Endothelial cell of umbilical vein (primary cell): Measurements from ENCODE around the gene LRIG1. TPM values are rescaled to one million over a fixed set of nuclear protein-coding genes. Genes with fewer than 3 reads are reported as not detected.

Experiments used
- BruUV-seq: library from RNA; stranded (reverse); fragments of 400-500 nt; replicated peaks from 2 replicates; lab custom pipeline; 2021; lab: Mats Ljungman, UMichigan
- CTCF ChIA-PET: fragments of 300-600, 350-600 bp; sonication (Branson Sonifier 250); formaldehyde crosslinking; loops from one replicate; lab custom pipeline; 2021; ENCODE audit warnings: antibody characterized with exemption, inconsistent platforms; lab: Charles Lee
- POLR2A ChIA-PET: fragments of 300-600, 350-600 bp; sonication (Branson Sonifier 250); formaldehyde crosslinking; loops from one replicate; lab custom pipeline; 2021; ENCODE audit warnings: antibody characterized with exemption, inconsistent platforms; lab: Charles Lee
- DNase-seq: peaks from one replicate; pipeline ENCODE4 v3.0.0-alpha.2; 2011; ENCODE audit warnings: low read depth, low spot score
- FAIRE-seq: peaks from 2 replicates; lab custom pipeline; 2011; peaks lifted over from hg19 to GRCh38; lab: Jason Lieb, UNC
- H2AFZ ChIP-seq: 2 replicates; pipeline ENCODE4 v1.6.0; 2012; ENCODE audit warnings: low read depth, low read length, control low read depth, inconsistent platforms
- H3K27ac ChIP-seq: 2 replicates; pipeline ENCODE4 v1.5.1; 2011; ENCODE audit warnings: low read depth, mild to moderate bottlenecking, control low read depth, low read length, moderate library complexity; ENCODE audit not compliant: insufficient read depth
- H3K27me3 ChIP-seq, 2 experiments: 2 replicates each; pipeline versions ENCODE4 v1.6.0 to v1.6.1; 2011; ENCODE audit warnings: low read length in 2 of 2, mixed read lengths in 1 of 2; ENCODE audit not compliant: control insufficient read depth in 2 of 2, insufficient read depth in 2 of 2
- H3K36me3 ChIP-seq, 2 experiments: 2 replicates in 1 of 2; 3 replicates in 1 of 2; pipeline ENCODE4 v1.5.1; 2011; ENCODE audit warnings: low read length in 2 of 2, mild to moderate bottlenecking in 1 of 2, moderate library complexity in 1 of 2; ENCODE audit not compliant: control insufficient read depth in 2 of 2, insufficient read depth in 2 of 2; ENCODE audit errors: extremely low read depth in 1 of 2
- H3K4me1 ChIP-seq: 3 replicates; pipeline ENCODE4 v1.5.1; 2011; ENCODE audit warnings: mild to moderate bottlenecking, low read length; ENCODE audit not compliant: control insufficient read depth, insufficient read depth; ENCODE audit errors: extremely low read depth
- H3K4me2 ChIP-seq: 2 replicates; pipeline ENCODE4 v1.6.1; 2011; ENCODE audit warnings: low read length, control low read depth, mixed read lengths; ENCODE audit not compliant: insufficient read depth
- H3K4me3 ChIP-seq, 3 experiments: fragments of 200-600 bp in 1 of 3; sonication (generic), shearing (Covaris generic) in 1 of 3; replicated peaks in 1 of 3; 2 replicates each; pipeline ENCODE4 v1.5.1; 2011 to 2016; ENCODE audit warnings: control low read depth in 3 of 3, low read length in 3 of 3, mild to moderate bottlenecking in 2 of 3, inconsistent platforms in 1 of 3, low read depth in 1 of 3, moderate library complexity in 1 of 3; ENCODE audit not compliant: insufficient read depth in 1 of 3
- H3K79me2 ChIP-seq: 2 replicates; pipeline ENCODE4 v1.6.0; 2012; ENCODE audit warnings: low read length, inconsistent platforms; ENCODE audit not compliant: control insufficient read depth, insufficient read depth
- H3K9ac ChIP-seq: replicated peaks from 2 replicates; pipeline ENCODE3; 2011; ENCODE audit warnings: low read length, control low read depth; ENCODE audit not compliant: insufficient read depth; ENCODE audit errors: extremely low read depth
- H3K9me1 ChIP-seq: replicated peaks from 3 replicates; pipeline ENCODE4 v1.6.0; 2011; ENCODE audit warnings: mild to moderate bottlenecking, low read length; ENCODE audit not compliant: control insufficient read depth, insufficient read depth; ENCODE audit errors: extremely low read depth
- H3K9me3 ChIP-seq: replicated peaks from 2 replicates; pipeline ENCODE4 v1.5.1; 2012; ENCODE audit warnings: low read length, inconsistent platforms; ENCODE audit not compliant: control insufficient read depth, insufficient read depth
- H4K20me1 ChIP-seq: replicated peaks from 2 replicates; pipeline ENCODE3; 2011; ENCODE audit warnings: mild to moderate bottlenecking, low read length; ENCODE audit not compliant: control insufficient read depth, insufficient read depth; ENCODE audit errors: extremely low read depth
- CTCF ChIP-seq, 2 donors: IDR thresholded peaks; 1 replicate in 1 of 2; 2 replicates in 1 of 2; pipeline ENCODE4 v1.5.1; 2011; ENCODE audit warnings: low read length in 2 of 2, mild to moderate bottlenecking in 2 of 2, moderate library complexity in 2 of 2, control low read depth in 1 of 2, inconsistent platforms in 1 of 2, low read depth in 1 of 2; ENCODE audit not compliant: insufficient read depth in 1 of 2; ENCODE audit errors: extremely low read depth in 1 of 2
- EZH2 ChIP-seq: IDR thresholded peaks from 2 replicates; pipeline ENCODE4 v1.6.1; 2012; ENCODE audit warnings: borderline replicate concordance, low read depth, mild to moderate bottlenecking, moderate library complexity, low read length, inconsistent platforms; ENCODE audit not compliant: severe bottlenecking
- FOS ChIP-seq: IDR thresholded peaks from 2 replicates; pipeline ENCODE4 v1.6.1; 2011; ENCODE audit warnings: mild to moderate bottlenecking, low read length, moderate library complexity, borderline replicate concordance; ENCODE audit not compliant: insufficient read depth
- GATA2 ChIP-seq: IDR thresholded peaks from 2 replicates; pipeline ENCODE4 v1.7.0; 2011; ENCODE audit warnings: low read depth, mild to moderate bottlenecking, moderate library complexity, mixed read lengths, low read length; ENCODE audit not compliant: insufficient read length, insufficient read depth
- JUN ChIP-seq: IDR thresholded peaks from 2 replicates; pipeline ENCODE4 v1.6.1; 2011; ENCODE audit warnings: borderline replicate concordance, low read depth; ENCODE audit not compliant: insufficient read length, insufficient read depth
- MAX ChIP-seq: IDR thresholded peaks from 2 replicates; pipeline ENCODE4 v1.6.1; 2011; ENCODE audit not compliant: insufficient read depth, insufficient read length
- MYC ChIP-seq: IDR thresholded peaks from one replicate; pipeline ENCODE4 v1.6.1; 2011; ENCODE audit warnings: mild to moderate bottlenecking, low read depth, low read length
- POLR2A ChIP-seq: IDR thresholded peaks from 2 replicates; pipeline ENCODE4 v1.6.1; 2012; ENCODE audit warnings: low read depth, mild to moderate bottlenecking, control low read depth, low read length
- POLR2AphosphoS5 ChIP-seq: IDR thresholded peaks from 2 replicates; pipeline ENCODE4 v1.6.1; 2012; ENCODE audit warnings: low read depth, mild to moderate bottlenecking, control low read depth, low read length, moderate library complexity; ENCODE audit not compliant: insufficient read depth
- dilution Hi-C: fragments of 300-500 bp; cut with MboI; formaldehyde crosslinking; loops from one replicate; pipeline ENCODE4 v1.15.0; 2019; ENCODE audit warnings: low sequenced_read_pairs; ENCODE audit not compliant: extremely low pct_ligation_motif_present
- intact Hi-C: fragments of 100-400 bp; cut with micrococcal nuclease; formaldehyde crosslinking; loops from one replicate; pipeline ENCODE4 v1.10.0; 2022
- polyA plus RNA-seq, 4 experiments: library from polyadenylated mRNA; depleted of rRNA in 3 of 4; stranded (reverse) in 3 of 4; unstranded in 1 of 4; fragments of >200 nt; gene quantifications; 2 replicates each; pipeline versions ENCODE4 v1.2.1 to v1.2.3, GENCODE V29; 2011 to 2012; ENCODE audit warnings: missing spikeins in 1 of 4
- total RNA-seq: library from RNA; stranded (reverse); gene quantifications from 2 replicates; pipeline ENCODE4 v1.2.3, GENCODE V29; 2021

Gene LRIG1
- total and polyA plus RNA-seq, 2 donors (not counting 3 experiments of a cell fraction or from before 2014, with no cell fraction given): 50.3 to 52.2 TPM

GRCh38 chr3:66536791-66537190, 36.0 kb upstream of the LRIG1 start:
- Histone ChIP-seq H3K9me1 (no peaks in the 10 kb centered on the region), H3K79me2 (no peaks in the 10 kb centered on the region), H2AFZ (no peak overlapping the region), H3K9me3 (no peaks in the 10 kb centered on the region), H3K9ac (no peak overlapping the region), H3K27ac (no peak overlapping the region), H3K27me3 (no peaks in the 10 kb centered on the region), H4K20me1 (no peaks in the 10 kb centered on the region), H3K4me2 (no peak overlapping the region), H3K4me3 (no peak overlapping the region), H3K4me1 (no peaks in the 10 kb centered on the region), H3K36me3 (no peaks in the 10 kb centered on the region)
- no peak for TF ChIP-seq MAX
- no peak for TF ChIP-seq CTCF (IDR thresholded peaks at IDR 0.05; ENCODE audit: extremely low read depth in 1 of 2, insufficient read depth in 1 of 2, low read depth in 1 of 2, low read length in 2 of 2)
- no peak for TF ChIP-seq FOS
- no peak for TF ChIP-seq POLR2A
- TF ChIP-seq JUN: no peak
- TF ChIP-seq POLR2AphosphoS5: no peak
- no peak for TF ChIP-seq EZH2
- no peak for TF ChIP-seq GATA2
- no peak for TF ChIP-seq MYC
- FAIRE-seq: no peak
- CTCF ChIA-PET: no interaction called here
- dilution Hi-C loops (no loop called here), intact Hi-C loops (no loop called here)
- no peak for DNase-seq
- POLR2A ChIA-PET: no interaction called here
- no TSS peak for BruUV-seq
